GM12878 (cell line): ENCODE results near the gene OR7G2. TPM values are rescaled to one million over a fixed set of nuclear protein-coding genes. Genes with fewer than 3 reads are reported as not detected.

Experiments used
- ATAC-seq: fragments of 200-7000 bp; cut with Tn5 transposase; 3 replicates; pipeline ENCODE4 v1.9.1; 2020; ENCODE audit warnings: mild to moderate bottlenecking, moderate library complexity
- BruUV-seq: library from RNA; stranded (reverse); fragments of 400-500 nt; replicated peaks from 2 replicates; lab custom pipeline; 2021; lab: Mats Ljungman, UMichigan
- CTCF ChIA-PET: fragments of 300-600 bp; sonication (Branson Sonifier 250); formaldehyde crosslinking; extraction: SDS; loops from one replicate; lab custom pipeline; 2021; ENCODE audit warnings: inconsistent platforms; lab: Yijun Ruan, JAX
- POLR2A ChIA-PET: fragments of 350-600 bp; formaldehyde crosslinking; extraction: SDS; loops from one replicate; lab custom pipeline; 2021; ENCODE audit warnings: inconsistent platforms; lab: Charles Lee
- RAD21 ChIA-PET: fragments of 300-600 bp; sonication (Branson Sonifier 250); formaldehyde crosslinking; loops from one replicate; lab custom pipeline; 2023; ENCODE audit warnings: antibody characterized with exemption; ENCODE audit not compliant: unreplicated experiment; lab: Charles Lee
- SMC1A ChIA-PET: fragments of 300-600 bp; sonication (Branson Sonifier 250); formaldehyde crosslinking; loops from one replicate; lab custom pipeline; 2023; ENCODE audit not compliant: unreplicated experiment, uncharacterized antibody; lab: Charles Lee
- DNase-seq: peaks from one replicate; pipeline ENCODE4 v3.0.0-alpha.2; 2011; ENCODE audit warnings: low read depth, low spot score
- FAIRE-seq: peaks from 3 replicates; lab custom pipeline; 2011; peaks lifted over from hg19 to GRCh38; lab: Jason Lieb, UNC
- H2AFZ ChIP-seq: 2 replicates; pipeline ENCODE4 v1.6.0; 2011; ENCODE audit warnings: low read depth, low read length, control low read depth; ENCODE audit not compliant: control insufficient read depth
- H3K27ac ChIP-seq: 2 replicates; pipeline ENCODE4 v1.5.1; 2011; ENCODE audit warnings: control low read depth; ENCODE audit not compliant: control insufficient read depth, insufficient read depth
- H3K27me3 ChIP-seq, 2 experiments: replicated peaks in 1 of 2; 2 replicates each; pipeline versions ENCODE4 v1.6.0 to v1.6.1; 2011; ENCODE audit warnings: low read length in 1 of 2; ENCODE audit not compliant: control insufficient read depth in 2 of 2, insufficient read depth in 2 of 2
- H3K36me3 ChIP-seq, 2 experiments: 2 replicates each; pipeline ENCODE4 v1.5.1; 2011; ENCODE audit warnings: low read length in 1 of 2; ENCODE audit not compliant: control insufficient read depth in 2 of 2, insufficient read depth in 2 of 2
- H3K4me1 ChIP-seq: 2 replicates; pipeline ENCODE4 v1.6.1; 2011; ENCODE audit warnings: mild to moderate bottlenecking, low read length, moderate library complexity, mixed read lengths; ENCODE audit not compliant: control insufficient read depth, insufficient read depth
- H3K4me2 ChIP-seq: 2 replicates; pipeline ENCODE4 v1.6.0; 2011; ENCODE audit warnings: control low read depth; ENCODE audit not compliant: control insufficient read depth, insufficient read depth
- H3K4me3 ChIP-seq: fragments of 200-600 bp; sonication (generic); 2 replicates; pipeline ENCODE4 v1.5.1; 2016
- H3K79me2 ChIP-seq: 2 replicates; pipeline ENCODE4 v1.6.0; 2011; ENCODE audit warnings: low read length; ENCODE audit not compliant: control insufficient read depth, insufficient read depth
- H3K9ac ChIP-seq: 2 replicates; pipeline ENCODE4 v1.8.0; 2011; ENCODE audit warnings: low read length, control low read depth, mixed read lengths; ENCODE audit not compliant: control insufficient read depth, insufficient read depth
- H3K9me3 ChIP-seq: replicated peaks from 3 replicates; pipeline ENCODE4 v1.5.1; 2011; ENCODE audit warnings: mild to moderate bottlenecking, low read length; ENCODE audit not compliant: control insufficient read depth, insufficient read depth
- H4K20me1 ChIP-seq: 2 replicates; pipeline ENCODE4 v1.6.0; 2011; ENCODE audit not compliant: control insufficient read depth, insufficient read depth
- CBX5 ChIP-seq: sonication (generic); IDR thresholded peaks from 2 replicates; pipeline ENCODE4 v1.6.1; 2016; ENCODE audit warnings: low read depth, moderate library complexity, mild to moderate bottlenecking, inconsistent platforms
- DPF2 ChIP-seq: fragments of 450-650 bp; IDR thresholded peaks from 2 replicates; pipeline ENCODE4 v1.6.1; 2017; ENCODE audit warnings: mild to moderate bottlenecking
- FOS ChIP-seq: IDR thresholded peaks from 3 replicates; pipeline ENCODE4 v1.6.1; 2011; ENCODE audit warnings: borderline replicate concordance; ENCODE audit not compliant: insufficient read length; ENCODE audit errors: extremely low read depth
- GATAD2B ChIP-seq: fragments of 450-650 bp; conservative IDR thresholded peaks from 2 replicates; pipeline ENCODE4 v1.6.1; 2017; ENCODE audit warnings: low read depth, mild to moderate bottlenecking, moderate library complexity
- HCFC1 ChIP-seq: fragments of 150-350 bp; IDR thresholded peaks from 2 replicates; pipeline ENCODE4 v1.6.1; 2014; ENCODE audit warnings: low read length
- HDAC6 ChIP-seq: fragments of 200-600 bp; sonication (generic); IDR thresholded peaks from one replicate; pipeline ENCODE4 v1.8.0; 2017; ENCODE audit warnings: antibody characterized with exemption; ENCODE audit not compliant: unreplicated experiment
- JUNB ChIP-seq: IDR thresholded peaks from 2 replicates; pipeline ENCODE4 v1.6.1; 2016; ENCODE audit warnings: antibody characterized with exemption, mild to moderate bottlenecking
- MTA3 ChIP-seq: IDR thresholded peaks from 2 replicates; pipeline ENCODE4 v1.6.1; 2012; ENCODE audit warnings: low read length, inconsistent platforms, borderline replicate concordance
- NRF1 ChIP-seq: conservative IDR thresholded peaks from 2 replicates; pipeline ENCODE4 v1.6.1; 2011; ENCODE audit warnings: mild to moderate bottlenecking, low read depth, low read length, improper control_type of control experiment
- TARDBP ChIP-seq: IDR thresholded peaks from 2 replicates; pipeline ENCODE4 v1.6.1; 2016; ENCODE audit warnings: borderline replicate concordance
- ZNF217 ChIP-seq: fragments of 450-650 bp; IDR thresholded peaks from 2 replicates; pipeline ENCODE4 v1.6.1; 2017; ENCODE audit warnings: antibody characterized with exemption, mild to moderate bottlenecking
- ZNF24 ChIP-seq: fragments of 450-650 bp; IDR thresholded peaks from 2 replicates; pipeline ENCODE4 v1.6.1; 2017; ENCODE audit warnings: antibody characterized with exemption, mild to moderate bottlenecking
- WGBS: methylation state at CpG from one replicate; pipeline ENCODE4 v1.1.6; 2016; ENCODE audit warnings: low lambda C conversion rate; ENCODE audit not compliant: insufficient replicate concordance, insufficient coverage; ENCODE audit errors: missing lambda C conversion rate; 5-methylcytosine and 5-hydroxymethylcytosine counted together
- in situ Hi-C: fragments of 300-500 bp; cut with MboI; formaldehyde crosslinking; loops from 9 replicates; pipeline ENCODE4 v1.14.3; 2018; ENCODE audit warnings: mixed read lengths
- intact Hi-C: fragments of 100-400 bp; cut with micrococcal nuclease; formaldehyde crosslinking; loops from one replicate; pipeline ENCODE4 v1.14.2; 2022; ENCODE audit not compliant: unreplicated experiment
- polyA plus RNA-seq, 11 experiments: library from polyadenylated mRNA; depleted of rRNA in 4 of 11; unstranded in 6 of 11; stranded (reverse) in 5 of 11; fragments of >200 nt; fragmentation: Nextera tagmentation in 4 of 11; fragmentation: Illumina TruSeq in 1 of 11; extraction: Ambion mirVana in 4 of 11; extraction: Trizol in 1 of 11; gene quantifications; 1 replicate in 1 of 11; 2 replicates in 10 of 11; pipeline versions ENCODE4 v1.2.1 to v1.2.3, GENCODE V29; 2011 to 2016; ENCODE audit warnings: inconsistent platforms in 2 of 11, missing spikeins in 2 of 11, low read depth in 1 of 11
- total RNA-seq, 4 experiments: library from RNA; depleted of rRNA in 3 of 4; stranded (reverse); fragments of >200 nt in 3 of 4; fragmentation: Illumina TruSeq in 1 of 4; extraction: Trizol in 1 of 4; gene quantifications; 2 replicates each; pipeline versions ENCODE4 v1.2.1 to v1.2.3, GENCODE V29; 2013 to 2021
- TF ChIP-seq, protein P1 (sequence below): fragments of 450-650 bp; IDR thresholded peaks from 2 replicates; pipeline ENCODE4 v1.6.1; 2017; ENCODE audit warnings: antibody characterized with exemption, mild to moderate bottlenecking, moderate library complexity
- TF ChIP-seq, protein P2 (sequence below): fragments of 450-650 bp; formaldehyde crosslinking; IDR thresholded peaks from 2 replicates; pipeline ENCODE4 v1.5.0; 2022; ENCODE audit warnings: mild to moderate bottlenecking, missing genetic modification characterization
- TF ChIP-seq, protein P3 (sequence below): fragments of 450-650 bp; formaldehyde crosslinking; IDR thresholded peaks from 2 replicates; pipeline ENCODE4 v1.4.0; 2022; ENCODE audit warnings: mild to moderate bottlenecking, moderate library complexity

OR7G2 gene
- total and polyA plus RNA-seq, 10 of the 15 experiments (the other 5 are each of a cell fraction or from before 2014, with no cell fraction given) = not detected

DNA sequence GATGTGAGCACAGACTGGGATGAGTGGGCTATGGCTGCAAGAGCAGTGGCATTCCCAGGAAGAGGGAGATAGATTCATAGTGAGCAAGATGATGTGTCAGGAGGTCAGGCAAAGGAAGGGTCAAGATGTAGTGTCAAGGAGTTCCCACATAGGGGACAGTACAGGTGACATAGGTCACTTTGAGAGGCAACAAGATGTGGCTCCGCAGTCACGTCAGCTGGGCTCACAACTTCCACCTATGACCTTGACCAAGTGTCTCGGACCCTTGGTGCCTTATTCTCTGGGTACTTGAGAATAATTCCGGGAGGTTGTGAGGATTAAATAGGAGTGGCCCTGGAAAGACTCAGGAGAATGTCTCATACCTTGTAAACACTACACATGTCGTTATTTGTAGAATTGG is 43.4 kb upstream of the OR7G2 start (continued):
- TF ChIP-seq NRF1 = no peak
- no peak for TF ChIP-seq GATAD2B
- TF ChIP-seq CBX5 = no peak
- TF ChIP-seq ZNF24 = no peak
- TF ChIP-seq DPF2 = no peak
- TF ChIP-seq MTA3 = no peak
- TF ChIP-seq ZNF217 = no peak
- TF ChIP-seq, protein P1, sequence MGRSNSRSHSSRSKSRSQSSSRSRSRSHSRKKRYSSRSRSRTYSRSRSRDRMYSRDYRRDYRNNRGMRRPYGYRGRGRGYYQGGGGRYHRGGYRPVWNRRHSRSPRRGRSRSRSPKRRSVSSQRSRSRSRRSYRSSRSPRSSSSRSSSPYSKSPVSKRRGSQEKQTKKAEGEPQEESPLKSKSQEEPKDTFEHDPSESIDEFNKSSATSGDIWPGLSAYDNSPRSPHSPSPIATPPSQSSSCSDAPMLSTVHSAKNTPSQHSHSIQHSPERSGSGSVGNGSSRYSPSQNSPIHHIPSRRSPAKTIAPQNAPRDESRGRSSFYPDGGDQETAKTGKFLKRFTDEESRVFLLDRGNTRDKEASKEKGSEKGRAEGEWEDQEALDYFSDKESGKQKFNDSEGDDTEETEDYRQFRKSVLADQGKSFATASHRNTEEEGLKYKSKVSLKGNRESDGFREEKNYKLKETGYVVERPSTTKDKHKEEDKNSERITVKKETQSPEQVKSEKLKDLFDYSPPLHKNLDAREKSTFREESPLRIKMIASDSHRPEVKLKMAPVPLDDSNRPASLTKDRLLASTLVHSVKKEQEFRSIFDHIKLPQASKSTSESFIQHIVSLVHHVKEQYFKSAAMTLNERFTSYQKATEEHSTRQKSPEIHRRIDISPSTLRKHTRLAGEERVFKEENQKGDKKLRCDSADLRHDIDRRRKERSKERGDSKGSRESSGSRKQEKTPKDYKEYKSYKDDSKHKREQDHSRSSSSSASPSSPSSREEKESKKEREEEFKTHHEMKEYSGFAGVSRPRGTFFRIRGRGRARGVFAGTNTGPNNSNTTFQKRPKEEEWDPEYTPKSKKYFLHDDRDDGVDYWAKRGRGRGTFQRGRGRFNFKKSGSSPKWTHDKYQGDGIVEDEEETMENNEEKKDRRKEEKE = no peak
- TF ChIP-seq FOS = no peak

DNA sequence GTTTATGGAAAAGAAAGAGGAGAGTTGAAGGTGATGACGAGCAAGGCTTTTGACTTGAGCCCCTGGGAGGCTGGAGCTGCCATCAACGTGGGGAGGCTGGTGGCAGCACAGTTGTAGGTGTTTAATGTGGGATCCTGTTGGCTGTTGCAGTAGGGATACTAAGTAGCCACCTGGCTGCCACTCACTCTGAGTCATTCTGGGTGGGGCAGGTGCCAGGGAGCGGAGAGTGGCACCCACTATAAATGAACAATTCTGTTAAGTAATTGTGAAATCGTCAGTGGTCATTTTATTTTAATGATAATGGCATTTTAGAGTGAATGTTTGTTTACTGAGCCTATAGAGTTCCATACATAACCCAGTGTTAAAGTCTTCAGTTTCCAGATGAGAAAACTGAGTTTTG is 42.7 kb upstream of the OR7G2 start:
- H3K4me1 ChIP-seq = no peaks in the 10 kb centered on the region
- H3K79me2 ChIP-seq = peaks cover 37% of the 10 kb centered on the region
- H3K4me2 ChIP-seq = no peak overlapping the region
- ChIA-PET RAD21 (no interaction called here), CTCF (no interaction called here), POLR2A (no interaction called here), SMC1A (no interaction called here)
- no peak overlapping the region for H3K27ac ChIP-seq
- no peak overlapping the region for H3K4me3 ChIP-seq
- ATAC-seq (no peak), DNase-seq (no peak), FAIRE-seq (no peak)
- peaks cover 2% of the 10 kb centered on the region; the same call in 1 of the 2 replicates for H4K20me1 ChIP-seq
- H2AFZ ChIP-seq = no peak overlapping the region
- no peak overlapping the region for H3K9ac ChIP-seq
- WGBS = 73% methylated on average over 4 of the region's 4 CpGs
- no TSS peak for BruUV-seq
- in situ Hi-C loops (loop anchor here (25.0 kb wide), 1 partner anchor 1087 kb away; the partner anchor contains the start of gene S1PR2), intact Hi-C loops (no loop called here)
- H3K9me3 ChIP-seq = peaks cover 45% of the 10 kb centered on the region
- H3K27me3 ChIP-seq = no peaks in the 10 kb centered on the region
- H3K36me3 ChIP-seq = peaks cover 9 to 31% of the 10 kb centered on the region in 2 experiments
- TF ChIP-seq TARDBP (no peak), JUNB (no peak), HDAC6 (no peak), HCFC1 (no peak)
- TF ChIP-seq, protein P2, sequence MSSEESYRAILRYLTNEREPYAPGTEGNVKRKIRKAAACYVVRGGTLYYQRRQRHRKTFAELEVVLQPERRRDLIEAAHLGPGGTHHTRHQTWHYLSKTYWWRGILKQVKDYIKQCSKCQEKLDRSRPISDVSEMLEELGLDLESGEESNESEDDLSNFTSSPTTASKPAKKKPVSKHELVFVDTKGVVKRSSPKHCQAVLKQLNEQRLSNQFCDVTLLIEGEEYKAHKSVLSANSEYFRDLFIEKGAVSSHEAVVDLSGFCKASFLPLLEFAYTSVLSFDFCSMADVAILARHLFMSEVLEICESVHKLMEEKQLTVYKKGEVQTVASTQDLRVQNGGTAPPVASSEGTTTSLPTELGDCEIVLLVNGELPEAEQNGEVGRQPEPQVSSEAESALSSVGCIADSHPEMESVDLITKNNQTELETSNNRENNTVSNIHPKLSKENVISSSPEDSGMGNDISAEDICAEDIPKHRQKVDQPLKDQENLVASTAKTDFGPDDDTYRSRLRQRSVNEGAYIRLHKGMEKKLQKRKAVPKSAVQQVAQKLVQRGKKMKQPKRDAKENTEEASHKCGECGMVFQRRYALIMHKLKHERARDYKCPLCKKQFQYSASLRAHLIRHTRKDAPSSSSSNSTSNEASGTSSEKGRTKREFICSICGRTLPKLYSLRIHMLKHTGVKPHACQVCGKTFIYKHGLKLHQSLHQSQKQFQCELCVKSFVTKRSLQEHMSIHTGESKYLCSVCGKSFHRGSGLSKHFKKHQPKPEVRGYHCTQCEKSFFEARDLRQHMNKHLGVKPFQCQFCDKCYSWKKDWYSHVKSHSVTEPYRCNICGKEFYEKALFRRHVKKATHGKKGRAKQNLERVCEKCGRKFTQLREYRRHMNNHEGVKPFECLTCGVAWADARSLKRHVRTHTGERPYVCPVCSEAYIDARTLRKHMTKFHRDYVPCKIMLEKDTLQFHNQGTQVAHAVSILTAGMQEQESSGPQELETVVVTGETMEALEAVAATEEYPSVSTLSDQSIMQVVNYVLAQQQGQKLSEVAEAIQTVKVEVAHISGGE (CRISPR knock-in tag) = no peak
- TF ChIP-seq, protein P3, sequence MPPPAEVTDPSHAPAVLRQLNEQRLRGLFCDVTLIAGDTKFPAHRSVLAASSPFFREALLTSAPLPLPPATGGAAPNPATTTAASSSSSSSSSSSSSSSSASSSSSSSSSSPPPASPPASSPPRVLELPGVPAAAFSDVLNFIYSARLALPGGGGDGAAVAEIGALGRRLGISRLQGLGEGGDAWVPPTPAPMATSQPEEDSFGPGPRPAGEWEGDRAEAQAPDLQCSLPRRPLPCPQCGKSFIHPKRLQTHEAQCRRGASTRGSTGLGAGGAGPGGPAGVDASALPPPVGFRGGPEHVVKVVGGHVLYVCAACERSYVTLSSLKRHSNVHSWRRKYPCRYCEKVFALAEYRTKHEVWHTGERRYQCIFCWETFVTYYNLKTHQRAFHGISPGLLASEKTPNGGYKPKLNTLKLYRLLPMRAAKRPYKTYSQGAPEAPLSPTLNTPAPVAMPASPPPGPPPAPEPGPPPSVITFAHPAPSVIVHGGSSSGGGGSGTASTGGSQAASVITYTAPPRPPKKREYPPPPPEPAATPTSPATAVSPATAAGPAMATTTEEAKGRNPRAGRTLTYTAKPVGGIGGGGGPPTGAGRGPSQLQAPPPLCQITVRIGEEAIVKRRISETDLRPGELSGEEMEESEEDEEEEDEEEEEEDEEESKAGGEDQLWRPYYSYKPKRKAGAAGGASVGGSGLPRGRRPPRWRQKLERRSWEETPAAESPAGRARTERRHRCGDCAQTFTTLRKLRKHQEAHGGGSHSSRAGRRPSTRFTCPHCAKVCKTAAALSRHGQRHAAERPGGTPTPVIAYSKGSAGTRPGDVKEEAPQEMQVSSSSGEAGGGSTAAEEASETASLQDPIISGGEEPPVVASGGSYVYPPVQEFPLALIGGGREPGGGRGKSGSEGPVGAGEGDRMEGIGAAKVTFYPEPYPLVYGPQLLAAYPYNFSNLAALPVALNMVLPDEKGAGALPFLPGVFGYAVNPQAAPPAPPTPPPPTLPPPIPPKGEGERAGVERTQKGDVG (CRISPR knock-in tag) = no peak
